Activated CD8-positive, alpha-beta memory T cell treated with anti-CD3 and anti-CD28 coated beads, Interleukin-2, amount 50 U/mL, for 1 hour (primary cell): ENCODE results near the gene GRIA1.

ENCODE experiments used
- DNase-seq: peaks from one replicate; pipeline ENCODE4 v3.0.0-alpha.2; 2020; ENCODE audit errors: extremely low read depth

The GRIA1 gene

DNA sequence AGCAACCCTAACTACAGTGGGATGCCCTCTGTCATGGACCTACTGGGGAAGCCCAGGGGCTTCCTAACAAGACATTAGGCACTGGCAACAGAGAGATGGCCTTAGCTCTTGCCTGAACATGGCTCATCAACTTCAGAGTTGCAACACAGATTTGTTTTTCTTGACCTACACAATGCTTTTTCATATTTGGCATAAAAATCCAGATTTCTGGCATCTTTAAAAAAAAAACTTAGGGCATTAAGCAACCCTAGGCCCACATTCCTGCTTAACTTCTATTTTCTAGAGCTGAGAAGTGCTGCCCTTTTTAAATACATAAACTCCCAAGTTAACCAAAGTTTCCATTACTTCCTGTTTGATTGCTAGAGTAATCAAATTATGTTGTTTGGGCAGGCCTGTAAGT is 8.0 kb downstream of the GRIA1 start:
- no peak for DNase-seq

- no peak for DNase-seq
Observed at GRCh38 chr5:153500178-153500577, 9.7 kb downstream of the GRIA1 start.

GRCh38 chr5:153504726-153505125 is 14.3 kb downstream of the GRIA1 start:
- no peak for DNase-seq

DNA sequence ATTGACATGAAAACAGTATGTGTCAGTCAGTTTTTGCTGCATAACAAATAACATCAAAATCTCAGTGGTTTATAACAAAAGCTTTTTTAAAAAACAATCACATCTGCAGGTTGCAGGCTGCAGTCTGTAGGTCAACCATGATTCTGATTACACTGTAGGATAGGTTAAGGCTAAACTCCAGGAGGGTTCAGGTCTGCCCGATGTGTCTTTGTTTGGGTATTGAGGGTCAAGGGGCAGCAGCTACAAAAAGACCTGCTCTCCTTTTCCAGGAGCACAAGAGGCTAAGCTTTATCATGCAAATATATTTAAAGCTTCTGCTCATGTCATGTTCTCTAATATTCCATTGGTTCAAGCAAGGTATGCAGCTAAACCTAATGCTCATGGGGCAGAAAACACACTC is 18.2 kb downstream of the GRIA1 start:
- DNase-seq = no peak

DNA sequence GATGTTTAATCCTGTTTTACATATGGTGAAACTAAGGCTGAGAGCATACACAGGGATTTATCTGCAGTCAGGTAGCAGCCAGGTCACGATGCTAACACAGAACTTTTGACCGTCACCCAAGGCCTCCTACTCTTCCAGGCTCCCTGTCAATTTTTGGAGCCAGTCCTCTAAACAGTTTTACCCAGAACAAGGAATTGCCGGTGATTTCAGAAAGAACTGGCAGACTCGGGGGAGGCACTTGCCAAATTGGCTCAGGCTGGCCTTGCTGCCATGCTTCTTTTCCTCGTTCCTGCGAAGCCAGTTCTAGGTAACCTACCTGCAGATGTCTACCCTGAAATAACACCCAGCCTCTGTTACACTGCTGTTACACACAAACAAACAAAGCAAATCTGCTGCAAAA is 21.2 kb downstream of the GRIA1 start:
- no peak for DNase-seq

DNA sequence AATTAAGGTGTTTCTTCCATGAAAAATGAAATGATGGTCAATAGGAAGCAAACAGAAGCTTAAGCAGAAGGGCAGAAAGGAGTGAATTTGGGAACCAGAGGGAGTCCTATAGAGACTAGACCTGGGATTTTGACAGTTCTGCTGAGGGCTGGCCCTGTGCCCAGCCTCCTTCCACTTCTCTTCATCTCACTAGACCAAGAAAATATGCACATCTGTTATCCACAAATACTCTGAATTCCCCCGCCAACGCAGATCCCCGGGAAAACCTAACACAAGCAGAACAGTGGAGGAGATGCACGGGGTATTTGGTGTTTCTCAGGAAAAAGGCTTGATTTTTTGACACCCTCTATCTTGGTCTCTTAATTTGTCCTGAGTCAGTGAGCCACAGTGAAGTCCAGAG is 22.7 kb downstream of the GRIA1 start:
- DNase-seq = no peak

DNA sequence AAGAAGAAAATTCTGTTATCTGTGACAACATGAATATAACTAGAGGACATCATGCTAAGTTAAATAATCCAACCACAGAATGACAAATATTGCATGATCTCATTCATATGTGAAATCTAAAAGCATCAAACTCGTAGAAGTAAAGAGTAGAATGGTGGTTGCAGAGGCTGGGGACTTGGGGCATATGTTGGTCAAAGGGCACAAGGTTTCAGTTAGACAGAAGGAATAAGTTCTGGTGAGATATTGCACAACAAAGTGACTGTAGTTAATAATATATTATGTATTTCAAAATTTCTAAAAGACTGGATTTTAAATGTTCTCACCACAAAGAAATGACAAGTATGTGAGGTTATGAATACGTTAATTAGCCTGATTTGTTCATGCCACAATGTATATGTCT is 24.8 kb downstream of the GRIA1 start:
- DNase-seq = no peak

GRCh38 chr5:153516504-153517240 is 26.2 kb downstream of the GRIA1 start:
- no peak for DNase-seq

- DNase-seq = no peak
Observed at GRCh38 chr5:153517241-153517611, 26.8 kb downstream of the GRIA1 start.

GRCh38 chr5:153520137-153520536 is 29.7 kb downstream of the GRIA1 start:
- no peak for DNase-seq

DNA sequence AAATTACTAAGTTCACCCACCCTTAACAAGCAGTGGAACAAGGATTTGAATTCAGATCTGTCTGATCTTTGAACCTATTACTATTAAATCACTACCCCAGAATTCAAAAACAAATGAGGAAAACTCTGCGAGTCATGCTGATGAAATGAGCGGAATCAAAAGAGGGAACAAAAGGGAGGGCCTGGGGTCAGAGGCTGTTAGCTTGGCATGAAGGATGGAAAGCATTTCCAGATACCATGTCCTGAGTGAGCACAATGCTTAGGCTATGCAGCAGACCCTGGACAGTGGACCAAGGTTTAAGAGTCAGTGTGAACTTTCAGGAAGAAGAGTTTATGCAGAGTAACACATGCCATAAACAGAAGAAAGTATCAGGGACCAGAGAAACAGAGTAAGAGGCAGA is 30.5 kb downstream of the GRIA1 start:
- DNase-seq = no peak

DNA sequence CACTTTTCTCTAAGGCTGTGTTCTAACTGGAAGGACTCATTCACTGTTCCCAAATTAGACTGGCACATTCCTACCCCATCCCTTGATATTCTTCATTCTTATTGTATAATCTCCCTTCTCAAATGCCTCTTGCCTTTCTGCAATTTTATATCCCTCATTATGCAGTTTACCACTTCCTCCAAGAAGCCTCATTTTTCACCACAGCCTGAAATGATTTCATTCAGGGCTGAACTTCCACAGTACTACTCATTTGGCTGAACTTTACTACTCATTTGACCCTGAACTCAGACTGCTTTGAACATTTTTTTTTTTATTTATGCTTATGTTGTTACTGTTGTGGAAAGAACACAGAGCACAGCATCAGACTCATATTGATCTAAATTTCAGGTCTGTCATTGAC is 32.7 kb downstream of the GRIA1 start:
- DNase-seq = no peak

- no peak for DNase-seq
Observed at GRCh38 chr5:153523831-153524230, 33.4 kb downstream of the GRIA1 start.

- DNase-seq = no peak
Observed at GRCh38 chr5:153525536-153525935, 35.1 kb downstream of the GRIA1 start.

GRCh38 chr5:153530357-153531143 is 40.1 kb downstream of the GRIA1 start:
- no peak for DNase-seq

DNA sequence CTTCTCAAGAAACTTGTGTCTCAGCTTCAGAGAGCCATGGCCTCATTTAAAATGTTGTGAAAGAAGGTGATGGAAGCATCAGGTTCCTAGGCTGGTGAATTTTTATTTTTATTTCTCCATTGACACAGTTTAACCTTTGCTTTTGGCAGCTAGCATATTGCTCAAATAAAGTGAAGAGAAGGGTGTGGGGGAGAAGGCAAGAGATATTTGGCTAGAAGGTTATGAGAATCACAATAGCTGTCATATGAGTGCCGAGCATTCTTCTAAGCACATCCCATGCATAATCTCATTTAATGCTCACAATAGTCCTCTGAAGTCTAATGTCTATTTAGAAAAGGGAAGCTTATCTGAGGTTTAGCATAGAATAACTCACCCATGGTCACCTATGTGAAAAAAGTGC is 43.1 kb downstream of the GRIA1 start:
- no peak for DNase-seq

- no peak for DNase-seq
Observed at GRCh38 chr5:153534102-153534501, 43.6 kb downstream of the GRIA1 start.

DNA sequence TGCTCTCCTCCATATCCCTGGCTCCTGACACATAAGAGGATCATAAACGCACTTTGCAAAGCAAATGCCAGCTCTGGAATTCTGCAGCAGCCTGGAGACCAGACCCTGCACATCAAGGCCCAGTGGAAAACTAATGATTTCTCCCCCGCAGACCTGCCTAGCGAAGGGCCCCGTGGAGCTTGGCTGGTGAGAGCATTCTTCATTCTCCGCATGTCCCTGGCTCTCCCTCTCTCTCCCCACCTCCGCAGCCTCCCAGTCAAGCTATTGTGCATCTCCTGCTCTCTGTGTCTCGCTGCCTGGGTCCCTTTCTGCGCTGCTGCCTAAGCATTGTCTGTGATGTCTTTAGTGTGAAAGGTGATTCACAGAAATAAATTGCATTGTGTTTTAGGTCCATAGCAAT is 46.7 kb downstream of the GRIA1 start:
- no peak for DNase-seq

- no peak for DNase-seq
Observed at GRCh38 chr5:153539983-153540382, 49.5 kb downstream of the GRIA1 start.

DNA sequence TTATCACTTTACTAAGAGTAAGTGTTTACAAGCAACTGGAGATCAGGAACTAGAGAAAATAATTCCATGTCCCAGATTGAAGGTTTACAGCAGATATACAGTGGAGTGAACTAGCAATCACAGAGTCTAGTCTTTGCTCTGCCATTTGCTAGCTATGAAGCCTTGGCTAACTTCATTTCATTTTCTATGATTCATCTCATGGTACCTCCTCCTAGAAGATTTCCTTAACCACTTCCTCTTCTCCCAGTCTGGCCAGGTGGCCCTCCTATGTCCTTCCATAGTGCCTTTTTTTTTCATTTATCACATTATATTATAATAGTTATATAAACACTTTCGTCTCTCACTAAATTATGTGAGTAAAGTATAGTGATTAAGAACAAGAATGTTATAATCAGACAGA is 52.1 kb downstream of the GRIA1 start:
- no peak for DNase-seq

- DNase-seq = no peak
Observed at GRCh38 chr5:153543288-153543687, 52.8 kb downstream of the GRIA1 start.

DNA sequence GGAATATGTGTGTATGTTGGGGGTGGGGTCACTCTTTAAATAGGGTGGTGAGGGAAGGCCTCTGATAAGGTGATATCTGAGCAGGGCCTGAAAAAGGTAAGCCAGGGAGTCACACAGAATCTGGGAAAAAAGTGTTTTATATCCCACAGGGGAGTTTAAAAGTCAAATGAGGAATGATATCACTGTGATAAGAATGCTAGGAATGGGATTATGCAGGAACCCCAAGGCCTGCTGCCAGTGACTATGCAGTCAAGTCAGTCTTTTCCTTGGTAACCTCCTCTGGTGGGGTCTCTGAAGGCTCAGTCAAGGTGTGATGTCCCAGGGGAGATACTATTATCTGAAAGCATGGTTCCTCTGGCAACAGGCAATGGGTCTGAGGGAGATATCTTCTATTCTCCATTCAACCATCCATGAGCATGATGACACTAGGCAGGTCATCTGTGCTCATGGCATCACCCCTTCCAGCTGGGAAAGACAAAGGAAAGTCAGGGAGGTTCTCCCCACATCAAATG is 53.5 kb downstream of the GRIA1 start:
- no peak for DNase-seq

DNA sequence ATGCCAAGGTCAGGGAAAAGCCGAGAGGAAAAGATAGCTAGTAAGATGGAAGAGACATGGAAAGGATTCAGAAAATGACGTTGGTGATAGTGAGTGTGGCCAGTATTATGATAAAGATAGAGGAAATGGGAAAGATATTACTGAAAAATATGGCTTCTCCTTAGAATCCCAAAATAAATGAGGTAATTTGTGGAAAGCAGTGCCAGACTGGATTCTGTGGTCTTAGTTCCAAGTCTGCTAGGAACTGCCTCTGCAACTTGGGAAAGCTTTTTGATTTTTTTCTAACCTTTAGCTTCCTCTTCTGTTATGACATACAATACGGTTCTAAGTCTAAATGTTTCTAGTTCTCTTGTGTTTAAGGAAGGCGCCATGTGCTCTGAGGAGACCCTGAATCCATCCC is 54.2 kb downstream of the GRIA1 start:
- no peak for DNase-seq
